CD4-positive, alpha-beta memory T cell (primary cell): Measurements from ENCODE around the gene SYP. TPM values are rescaled to one million over a fixed set of nuclear protein-coding genes. Genes with fewer than 3 reads are reported as not detected.

Experiments
- CTCF ChIA-PET: fragments of 350-600 bp; sonication (Branson Sonifier 250); formaldehyde crosslinking; loops from one replicate; lab custom pipeline; 2021; ENCODE audit warnings: inconsistent platforms; ENCODE audit not compliant: partially characterized antibody; lab: Charles Lee
- POLR2A ChIA-PET: fragments of 350-600 bp; sonication (Branson Sonifier 250); formaldehyde crosslinking; loops from one replicate; lab custom pipeline; 2021; ENCODE audit not compliant: partially characterized antibody; lab: Charles Lee
- DNase-seq, 5 donors: peaks; one replicate each; pipeline versions ENCODE4 v3.0.0 to v3.0.0-alpha.2; 2020 to 2022; ENCODE audit warnings: mixed read lengths in 1 of 5
- H3K27ac ChIP-seq: one replicate; pipeline ENCODE4 v1.7.0; 2013; ENCODE audit warnings: low read depth, low read length
- H3K27me3 ChIP-seq: 2 replicates; pipeline ENCODE4 v1.7.0; 2013; ENCODE audit warnings: mild to moderate bottlenecking, low read length, moderate library complexity; ENCODE audit not compliant: insufficient read depth
- H3K36me3 ChIP-seq: 2 replicates; pipeline ENCODE4 v1.7.0; 2013; ENCODE audit warnings: mild to moderate bottlenecking, low read length, moderate library complexity; ENCODE audit not compliant: insufficient read depth
- H3K4me1 ChIP-seq: 2 replicates; pipeline ENCODE4 v1.7.0; 2013; ENCODE audit warnings: mild to moderate bottlenecking, low read length, moderate library complexity; ENCODE audit not compliant: insufficient read depth
- H3K4me3 ChIP-seq, 2 donors: one replicate each; pipeline ENCODE4 v1.7.0; 2013; ENCODE audit warnings: low read length in 2 of 2, mild to moderate bottlenecking in 1 of 2
- H3K9me3 ChIP-seq, 2 donors: one replicate each; pipeline ENCODE4 v1.7.0; 2013; ENCODE audit warnings: low read length in 2 of 2, control low read depth in 1 of 2; ENCODE audit not compliant: control insufficient read depth in 1 of 2
- H3K27ac Mint-ChIP-seq, 7 donors: one replicate each; pipeline ENCODE4 v1.8.0; 2020 to 2021; ENCODE audit warnings: mixed read lengths in 7 of 7, mild to moderate bottlenecking in 6 of 7, inconsistent platforms in 3 of 7, moderate library complexity in 3 of 7
- H3K27me3 Mint-ChIP-seq, 2 donors: one replicate each; pipeline ENCODE4 v1.8.0; 2020 to 2021; ENCODE audit warnings: mixed read lengths in 2 of 2
- H3K36me3 Mint-ChIP-seq, 2 donors: one replicate each; pipeline ENCODE4 v1.8.0; 2020 to 2021; ENCODE audit warnings: mixed read lengths in 2 of 2, inconsistent platforms in 1 of 2, mild to moderate bottlenecking in 1 of 2
- H3K4me1 Mint-ChIP-seq, 4 donors: one replicate each; pipeline ENCODE4 v1.8.0; 2020 to 2021; ENCODE audit warnings: mixed read lengths in 4 of 4, mild to moderate bottlenecking in 1 of 4
- H3K4me3 Mint-ChIP-seq, 8 donors: one replicate each; pipeline ENCODE4 v1.8.0; 2020 to 2021; ENCODE audit warnings: mixed read lengths in 8 of 8, mild to moderate bottlenecking in 7 of 8, moderate library complexity in 6 of 8, inconsistent platforms in 3 of 8
- H3K9me3 Mint-ChIP-seq, 8 donors: one replicate each; pipeline ENCODE4 v1.8.0; 2020 to 2021; ENCODE audit warnings: mixed read lengths in 8 of 8, mild to moderate bottlenecking in 5 of 8, inconsistent platforms in 3 of 8, moderate library complexity in 1 of 8
- intact Hi-C: fragments of 100-400 bp; cut with micrococcal nuclease; formaldehyde crosslinking; loops from one replicate; pipeline ENCODE4 v1.15.1; 2023
- polyA plus RNA-seq, 2 donors: library from polyadenylated mRNA; unstranded; fragments of 300-500 nt; fragmentation: Illumina TruSeq; gene quantifications; one replicate each; pipeline ENCODE4 v1.2.3, GENCODE V29; 2021
- total RNA-seq, 2 experiments: library from RNA; stranded (reverse); gene quantifications; one replicate each; pipeline ENCODE4 v1.2.3, GENCODE V29; 2021

The SYP gene
- total and polyA plus RNA-seq, 4 experiments from 2014 or later, result 0.32 to 0.73 (median 0.50) TPM; not detected in 1

GRCh38 chrX:49191574-49192011, 8.4 kb downstream of the SYP start:
- Mint-ChIP-seq H3K27ac (peak overlapping the region; percentile 47 to 97 (median 94)), H3K4me3 (peak overlapping the region; percentile 77 to 96 (median 91)), H3K9me3 (no peaks in the 10 kb centered on the region), H3K36me3 (peaks cover 0 to 2% of the 10 kb centered on the region in 2 donors), H3K27me3 (no peaks in the 10 kb centered on the region), H3K4me1 (peaks cover 17 to 27% (median 22%) of the 10 kb centered on the region in 4 donors)
- DNase-seq, result no peak
- no peaks in the 10 kb centered on the region for H3K9me3 ChIP-seq
- intact Hi-C loops, result loop anchor here (1.0 to 10.0 kb wide), 7 partner anchors 9 to 683 kb away; partner anchors contain the start of genes CCDC22, PPP1R3F, SYP and USP27X
- H3K27me3 ChIP-seq, result no peaks in the 10 kb centered on the region
- H3K4me1 ChIP-seq, result peaks cover 18% of the 10 kb centered on the region
- peak overlapping the region; percentile 69 for H3K27ac ChIP-seq
- H3K4me3 ChIP-seq, result peak overlapping the region; percentile 52 to 74
- ChIA-PET POLR2A (interaction anchor here (1.0 to 2.0 kb wide), 16 partner anchors 9 to 652 kb away, joined by 3 to 26 read pairs (median 5); partner anchors contain the start of genes GPKOW, GRIPAP1, PLP2 and PPP1R3F), CTCF (interaction anchor here (0.9 to 3.7 kb wide), 11 partner anchors 11 to 562 kb away, joined by 3 to 27 read pairs (median 6); no protein-coding TSS in a partner anchor)
- no peaks in the 10 kb centered on the region for H3K36me3 ChIP-seq

GRCh38 chrX:49190821-49191573, 9.0 kb downstream of the SYP start:
- Histone ChIP-seq H3K27ac (peak overlapping the region; percentile 69), H3K9me3 (no peaks in the 10 kb centered on the region), H3K36me3 (no peaks in the 10 kb centered on the region), H3K27me3 (no peaks in the 10 kb centered on the region), H3K4me3 (peak overlapping the region; percentile 52 to 74), H3K4me1 (peaks cover 18% of the 10 kb centered on the region)
- Mint-ChIP-seq H3K4me1 (peaks cover 17 to 27% (median 22%) of the 10 kb centered on the region in 4 donors), H3K27ac (peak overlapping the region; percentile 47 to 98 (median 94)), H3K4me3 (peak overlapping the region; percentile 68 to 96 (median 91)), H3K36me3 (peaks cover 0 to 2% of the 10 kb centered on the region in 2 donors), H3K9me3 (no peaks in the 10 kb centered on the region), H3K27me3 (no peaks in the 10 kb centered on the region)
- peak; percentile 86 to 95 (median 93) for DNase-seq
- CTCF ChIA-PET, result interaction anchor here (0.6 to 3.7 kb wide), 6 partner anchors 10 to 39 kb away, joined by 3 to 27 read pairs (median 4); no protein-coding TSS in a partner anchor
- POLR2A ChIA-PET, result interaction anchor here (0.6 to 1.5 kb wide), 23 partner anchors 10 to 651 kb away, joined by 3 to 26 read pairs (median 4); partner anchors contain the start of genes CACNA1F, FOXP3, GPKOW and GRIPAP1
- intact Hi-C loops, result loop anchor here (1.0 to 10.0 kb wide), 5 partner anchors 9 to 684 kb away; partner anchors contain the start of genes CCDC22, PPP1R3F, SYP and USP27X

GRCh38 chrX:49189606-49190005, 10.4 kb downstream of the SYP start:
- H3K4me3 ChIP-seq, result no peak overlapping the region
- no peaks in the 10 kb centered on the region for H3K9me3 ChIP-seq
- ChIA-PET POLR2A (interaction anchor here (0.9 kb wide), 1 partner anchor 79 kb away, joined by 3 read pairs; no protein-coding TSS in a partner anchor), CTCF (interaction anchor here (2.5 kb wide), 1 partner anchor 23 kb away, joined by 8 read pairs; no protein-coding TSS in a partner anchor)
- Mint-ChIP-seq H3K36me3 (peaks cover 0 to 2% of the 10 kb centered on the region in 2 donors), H3K4me1 (peaks cover 20 to 36% (median 28%) of the 10 kb centered on the region in 4 donors), H3K27ac (peak overlapping the region in 3 of 7 donors; percentile 10 to 81 (median 47)), H3K4me3 (peak overlapping the region in 6 of 8 donors; percentile 13 to 85 (median 24)), H3K9me3 (no peaks in the 10 kb centered on the region), H3K27me3 (no peaks in the 10 kb centered on the region)
- H3K4me1 ChIP-seq, result peaks cover 26% of the 10 kb centered on the region
- no peak overlapping the region for H3K27ac ChIP-seq
- no peaks in the 10 kb centered on the region for H3K36me3 ChIP-seq
- intact Hi-C loops, result loop anchor here (5.0 to 10.0 kb wide), 3 partner anchors 32 to 685 kb away; partner anchors contain the start of genes CCDC22 and USP27X
- no peak for DNase-seq
- H3K27me3 ChIP-seq, result no peaks in the 10 kb centered on the region

GRCh38 chrX:49188468-49189076, 11.4 kb downstream of the SYP start:
- Mint-ChIP-seq H3K36me3 (peaks cover 0 to 2% of the 10 kb centered on the region in 2 donors), H3K4me1 (peaks cover 18 to 38% (median 25%) of the 10 kb centered on the region in 4 donors), H3K27me3 (no peaks in the 10 kb centered on the region), H3K27ac (no peak overlapping the region), H3K4me3 (peak overlapping the region in 2 of 8 donors; percentile 0 to 12), H3K9me3 (no peaks in the 10 kb centered on the region)
- intact Hi-C loops, result no loop called here
- H3K27me3 ChIP-seq, result no peaks in the 10 kb centered on the region
- DNase-seq, result no peak
- no peak overlapping the region for H3K27ac ChIP-seq
- H3K36me3 ChIP-seq, result no peaks in the 10 kb centered on the region
- POLR2A ChIA-PET, result no interaction called here
- H3K4me3 ChIP-seq, result no peak overlapping the region
- H3K9me3 ChIP-seq, result no peaks in the 10 kb centered on the region
- H3K4me1 ChIP-seq, result peaks cover 29% of the 10 kb centered on the region
- CTCF ChIA-PET, result interaction anchor here (2.5 kb wide), 1 partner anchor 22 kb away, joined by 8 read pairs; no protein-coding TSS in a partner anchor

GRCh38 chrX:49187526-49187925, 12.5 kb downstream of the SYP start:
- Mint-ChIP-seq H3K4me1 (peaks cover 11 to 28% (median 18%) of the 10 kb centered on the region in 4 donors), H3K27me3 (no peaks in the 10 kb centered on the region), H3K36me3 (peaks cover 0 to 2% of the 10 kb centered on the region in 2 donors), H3K4me3 (peak overlapping the region in 1 of 8 donors; percentile 25), H3K9me3 (no peaks in the 10 kb centered on the region), H3K27ac (peak overlapping the region in 1 of 7 donors; percentile 60)
- Histone ChIP-seq H3K4me1 (peaks cover 18% of the 10 kb centered on the region), H3K27ac (no peak overlapping the region), H3K36me3 (no peaks in the 10 kb centered on the region), H3K4me3 (no peak overlapping the region), H3K27me3 (no peaks in the 10 kb centered on the region), H3K9me3 (no peaks in the 10 kb centered on the region)
- ChIA-PET CTCF (interaction anchor here (0.6 to 2.5 kb wide), 3 partner anchors 19 to 32 kb away, joined by 3 to 8 read pairs (median 4); no protein-coding TSS in a partner anchor), POLR2A (no interaction called here)
- intact Hi-C loops, result loop anchor here (2.0 kb wide), 1 partner anchor 15 kb away; no protein-coding TSS in a partner anchor
- DNase-seq, result no peak

GRCh38 chrX:49187028-49187394, 13.0 kb downstream of the SYP start:
- intact Hi-C loops, result loop anchor here (2.0 kb wide), 1 partner anchor 14 kb away; no protein-coding TSS in a partner anchor
- Mint-ChIP-seq H3K4me1 (peaks cover 9 to 27% (median 17%) of the 10 kb centered on the region in 4 donors), H3K9me3 (no peaks in the 10 kb centered on the region), H3K36me3 (peaks cover 4 to 6% of the 10 kb centered on the region in 2 donors), H3K27ac (peak overlapping the region in 1 of 7 donors; percentile 11), H3K27me3 (no peaks in the 10 kb centered on the region), H3K4me3 (peak overlapping the region in 4 of 8 donors; percentile 15 to 61 (median 38))
- H3K36me3 ChIP-seq, result no peaks in the 10 kb centered on the region
- H3K27me3 ChIP-seq, result no peaks in the 10 kb centered on the region
- ChIA-PET POLR2A (interaction anchor here (1.1 kb wide), 1 partner anchor 31 kb away, joined by 3 read pairs; no protein-coding TSS in a partner anchor), CTCF (interaction anchor here (1.6 kb wide), 1 partner anchor 31 kb away, joined by 4 read pairs; no protein-coding TSS in a partner anchor)
- no peak overlapping the region for H3K4me3 ChIP-seq
- DNase-seq, result no peak
- H3K9me3 ChIP-seq, result no peaks in the 10 kb centered on the region
- H3K27ac ChIP-seq, result no peak overlapping the region
- peaks cover 13% of the 10 kb centered on the region for H3K4me1 ChIP-seq
